Gastrocnemius medialis (tissue), 4 donors: Measurements from ENCODE around the gene TIMP4. TPM values are rescaled to one million over a fixed set of nuclear protein-coding genes. Genes with fewer than 3 reads are reported as not detected.

Experiments
- ATAC-seq, 2 donors: fragments of 150-250 bp; one replicate each; pipeline ENCODE4 v1.9.1; 2016
- DNase-seq, 2 donors: peaks; one replicate each; pipeline ENCODE4 v3.0.0-alpha.2; 2019
- H3K27ac ChIP-seq, 4 donors: fragments of 200-600 bp; sonication (generic); 1 replicate in 1 of 4; 2 replicates in 3 of 4; pipeline ENCODE4 v1.5.1; 2016 to 2018; ENCODE audit warnings: mild to moderate bottlenecking in 2 of 4, moderate library complexity in 1 of 4
- H3K27me3 ChIP-seq, 3 donors: fragments of 200-600 bp; sonication (generic) in 2 of 3; 1 replicate in 1 of 3; 2 replicates in 2 of 3; pipeline versions ENCODE4 v1.5.1 to v1.6.0; 2016 to 2019; ENCODE audit warnings: mild to moderate bottlenecking in 1 of 3, moderate library complexity in 1 of 3
- H3K36me3 ChIP-seq, 2 donors: fragments of 200-600 bp; sonication (generic) in 1 of 2; one replicate each; pipeline ENCODE4 v1.5.1; 2017 to 2018
- H3K4me1 ChIP-seq, 2 donors: fragments of 200-600 bp; sonication (generic) in 1 of 2; one replicate each; pipeline ENCODE4 v1.5.1; 2016 to 2017; ENCODE audit warnings: mild to moderate bottlenecking in 2 of 2
- H3K4me3 ChIP-seq, 4 donors: fragments of 200-600 bp; sonication (generic) in 3 of 4; 1 replicate in 1 of 4; 2 replicates in 3 of 4; pipeline ENCODE4 v1.5.1; 2016 to 2019; ENCODE audit warnings: mild to moderate bottlenecking in 2 of 4
- H3K9me3 ChIP-seq, 3 donors: fragments of 200-600 bp; sonication (generic) in 2 of 3; 1 replicate in 1 of 3; 2 replicates in 2 of 3; pipeline ENCODE4 v1.5.1; 2016 to 2019
- CTCF ChIP-seq, 5 experiments: fragments of 450-650 bp in 3 of 5; fragments of 200-600 bp in 2 of 5; sonication (generic) in 2 of 5; IDR thresholded peaks in 4 of 5; conservative IDR thresholded peaks in 1 of 5; 1 replicate in 4 of 5; 2 replicates in 1 of 5; pipeline ENCODE4 v1.5.1; 2016 to 2019; ENCODE audit warnings: antibody characterized with exemption in 5 of 5, mild to moderate bottlenecking in 3 of 5, moderate library complexity in 3 of 5
- POLR2A ChIP-seq, 2 donors: fragments of 450-650 bp; IDR thresholded peaks; one replicate each; pipeline ENCODE4 v1.6.1; 2017; ENCODE audit warnings: antibody characterized with exemption in 2 of 2, mild to moderate bottlenecking in 2 of 2, moderate library complexity in 2 of 2
- in situ Hi-C, 4 donors: fragments of 200-750 bp; cut with MboI; loops; one replicate each; pipeline versions ENCODE4 v1.15.0 to v1.8.0; 2017; ENCODE audit warnings: low sequenced_read_pairs in 4 of 4
- intact Hi-C: fragments of 100-400 bp; cut with DNase I; formaldehyde crosslinking; loops from one replicate; pipeline ENCODE4 v1.15.1; 2023; ENCODE audit warnings: low total_unique reads
- total RNA-seq, 4 donors: library from RNA; depleted of rRNA; stranded (reverse); fragments of >200 nt; gene quantifications; one replicate each; pipeline versions ENCODE4 v1.1.0 to v1.2.3, GENCODE V29; 2016

TIMP4 gene
- total RNA-seq, 4 donors from 2014 or later: 15.9 to 29.7 (median 22.5) TPM

- Histone ChIP-seq H3K4me3 (no peak overlapping the region), H3K36me3 (no peaks in the 10 kb centered on the region), H3K9me3 (no peaks in the 10 kb centered on the region), H3K4me1 (peaks cover 22 to 24% of the 10 kb centered on the region in 2 donors), H3K27ac (peak overlapping the region in 1 of 4 donors; percentile 74), H3K27me3 (no peaks in the 10 kb centered on the region)
- TF ChIP-seq POLR2A (IDR thresholded peaks at IDR 0.05) (no peak), CTCF (IDR thresholded peaks at IDR 0.05 in 4 of 5, conservative IDR thresholded peaks at IDR 0.05 in 1 of 5) (no peak)
- intact Hi-C loops (no loop called here), in situ Hi-C loops (no loop called here)
- no peak for DNase-seq
- ATAC-seq: no peak
Observed at GRCh38 chr3:12154151-12154550, 4.6 kb downstream of the TIMP4 start.

- H3K4me1 ChIP-seq: peaks cover 10 to 35% of the 10 kb centered on the region in 2 donors
- ATAC-seq: no peak
- no peaks in the 10 kb centered on the region for H3K9me3 ChIP-seq
- DNase-seq: no peak
- peak overlapping the region in 3 of 4 donors; percentile 5 to 38 (median 37) for H3K4me3 ChIP-seq
- in situ Hi-C loops (no loop called here), intact Hi-C loops (no loop called here)
- H3K36me3 ChIP-seq: no peaks in the 10 kb centered on the region
- no peaks in the 10 kb centered on the region for H3K27me3 ChIP-seq
- no peak for TF ChIP-seq CTCF (IDR thresholded peaks at IDR 0.05 in 4 of 5, conservative IDR thresholded peaks at IDR 0.05 in 1 of 5)
- H3K27ac ChIP-seq: peak overlapping the region; percentile 56 to 92 (median 76)
Observed at GRCh38 chr3:12150112-12150511, 8.6 kb downstream of the TIMP4 start.

- in situ Hi-C loops (loop anchor here in 2 of 4 donors (25.0 kb wide), 1 partner anchor 563 kb away; no protein-coding TSS in a partner anchor), intact Hi-C loops (no loop called here)
- Histone ChIP-seq H3K4me1 (peaks cover 18 to 45% of the 10 kb centered on the region in 2 donors), H3K9me3 (no peaks in the 10 kb centered on the region), H3K36me3 (no peaks in the 10 kb centered on the region), H3K27me3 (no peaks in the 10 kb centered on the region), H3K4me3 (peak overlapping the region in 3 of 4 donors; percentile 30 to 38 (median 37)), H3K27ac (peak overlapping the region; percentile 56 to 92 (median 76))
- DNase-seq: peak in 1 of 2 donors; percentile 42
- no peak for ATAC-seq
- TF ChIP-seq POLR2A (IDR thresholded peaks at IDR 0.05): no peak
- TF ChIP-seq CTCF (IDR thresholded peaks at IDR 0.05 in 4 of 5, conservative IDR thresholded peaks at IDR 0.05 in 1 of 5): no peak
Observed at GRCh38 chr3:12149029-12149428, 9.7 kb downstream of the TIMP4 start.

- in situ Hi-C loops: loop anchor here in 2 of 4 donors (25.0 kb wide), 1 partner anchor 564 kb away; no protein-coding TSS in a partner anchor
- DNase-seq (peak in 1 of 2 donors; percentile 17), ATAC-seq (peak in 1 of 2 donors; percentile 25)
- H3K36me3 ChIP-seq: no peaks in the 10 kb centered on the region
- H3K9me3 ChIP-seq: no peaks in the 10 kb centered on the region
- peaks cover 25 to 52% of the 10 kb centered on the region in 2 donors for H3K4me1 ChIP-seq
- TF ChIP-seq POLR2A (IDR thresholded peaks at IDR 0.05) (peak; percentile 45 to 73), CTCF (IDR thresholded peaks at IDR 0.05 in 4 of 5, conservative IDR thresholded peaks at IDR 0.05 in 1 of 5) (no peak)
- H3K27ac ChIP-seq: peak overlapping the region; percentile 56 to 92 (median 76)
- H3K4me3 ChIP-seq: peak overlapping the region in 3 of 4 donors; percentile 30 to 38 (median 37)
- intact Hi-C loops: no loop called here
- no peaks in the 10 kb centered on the region for H3K27me3 ChIP-seq
Observed at GRCh38 chr3:12148183-12148940, 10.3 kb downstream of the TIMP4 start.
